B cell (primary cell): ENCODE results near the gene DCLK1. TPM values are rescaled to one million over a fixed set of nuclear protein-coding genes. Genes with fewer than 3 reads are reported as not detected.

Source experiments
- ATAC-seq: fragments of 200-7000 bp; cut with Tn5 transposase; one replicate; pipeline ENCODE4 v1.10.0; 2021; ENCODE audit warnings: low read depth, mild to moderate bottlenecking, moderate number of reproducible peaks, moderate library complexity
- CTCF ChIA-PET: fragments of 350-600 bp; sonication (Branson Sonifier 250); formaldehyde crosslinking; loops from one replicate; lab custom pipeline; 2021; ENCODE audit warnings: antibody characterized with exemption, inconsistent platforms; lab: Charles Lee
- POLR2A ChIA-PET: fragments of 350-600 bp; sonication (Branson Sonifier 250); formaldehyde crosslinking; loops from one replicate; lab custom pipeline; 2021; ENCODE audit warnings: antibody characterized with exemption; lab: Charles Lee
- DNase-seq: peaks from one replicate; pipeline ENCODE4 v3.0.0; 2013
- H2AFZ ChIP-seq: 2 replicates; pipeline ENCODE4 v1.6.1; 2012; ENCODE audit warnings: mild to moderate bottlenecking, low read depth, low read length; ENCODE audit not compliant: insufficient read depth, poor library complexity, severe bottlenecking
- H3K27ac ChIP-seq, 2 donors: 1 replicate in 1 of 2; 2 replicates in 1 of 2; pipeline ENCODE4 v1.5.1; 2012 to 2013; ENCODE audit warnings: low read length in 2 of 2, mild to moderate bottlenecking in 2 of 2, moderate library complexity in 1 of 2
- H3K27me3 ChIP-seq, 4 experiments: fragments of 200-600 bp in 1 of 4; sonication (generic) in 1 of 4; replicated peaks in 1 of 4; 1 replicate in 2 of 4; 2 replicates in 2 of 4; pipeline versions ENCODE4 v1.6.1 to v1.7.0; 2013 to 2016; ENCODE audit warnings: low read length in 3 of 4, mild to moderate bottlenecking in 2 of 4, mixed read lengths in 1 of 4, moderate library complexity in 1 of 4; ENCODE audit not compliant: insufficient read depth in 4 of 4, control insufficient read depth in 3 of 4; ENCODE audit errors: control extremely low read depth in 1 of 4
- H3K36me3 ChIP-seq, 2 experiments: replicated peaks in 1 of 2; 1 replicate in 1 of 2; 2 replicates in 1 of 2; pipeline versions ENCODE4 v1.6.1 to v1.7.1; 2013; ENCODE audit warnings: low read length in 1 of 2; ENCODE audit not compliant: insufficient read depth in 2 of 2, control insufficient read depth in 1 of 2; ENCODE audit errors: control extremely low read depth in 1 of 2, extremely low read depth in 1 of 2
- H3K4me1 ChIP-seq, 2 donors: fragments of 200-600 bp in 1 of 2; sonication (generic) in 1 of 2; 1 replicate in 1 of 2; 2 replicates in 1 of 2; pipeline versions ENCODE4 v1.5.1 to v1.6.1; 2013 to 2017; ENCODE audit warnings: low read length in 2 of 2; ENCODE audit not compliant: control insufficient read depth in 2 of 2, insufficient read depth in 2 of 2
- H3K4me2 ChIP-seq: replicated peaks from 2 replicates; pipeline ENCODE3; 2012; ENCODE audit warnings: mild to moderate bottlenecking, low read depth, low read length; ENCODE audit not compliant: poor library complexity, severe bottlenecking
- H3K4me3 ChIP-seq, 5 experiments: fragments of 200-600 bp in 1 of 5; sonication (generic) in 1 of 5; 1 replicate in 3 of 5; 2 replicates in 2 of 5; pipeline versions ENCODE4 v1.5.1 to v1.7.0; 2011 to 2016; ENCODE audit warnings: low read length in 4 of 5, mild to moderate bottlenecking in 4 of 5, low read depth in 2 of 5, control low read depth in 1 of 5, moderate library complexity in 1 of 5; ENCODE audit not compliant: insufficient read depth in 1 of 5; ENCODE audit errors: control extremely low read depth in 1 of 5, extremely low read depth in 1 of 5
- H3K79me2 ChIP-seq: fragments of 200-600 bp; sonication (generic); one replicate; pipeline ENCODE4 v1.6.0; 2016; ENCODE audit warnings: low read length; ENCODE audit not compliant: control insufficient read depth, insufficient read depth
- H3K9ac ChIP-seq: fragments of 200-600 bp; sonication (generic); 2 replicates; pipeline ENCODE4 v1.6.1; 2017; ENCODE audit warnings: mild to moderate bottlenecking, low read length, moderate library complexity
- H3K9me3 ChIP-seq, 3 donors: one replicate each; pipeline versions ENCODE4 v1.6.1 to v1.7.1; 2013; ENCODE audit warnings: low read length in 2 of 3; ENCODE audit not compliant: control insufficient read depth in 2 of 3, insufficient read depth in 1 of 3; ENCODE audit errors: control extremely low read depth in 1 of 3
- H4K20me1 ChIP-seq: 2 replicates; pipeline ENCODE4 v1.6.0; 2012; ENCODE audit warnings: mild to moderate bottlenecking, low read length; ENCODE audit not compliant: insufficient read depth, control insufficient read depth, poor library complexity, severe bottlenecking
- H3K27ac Mint-ChIP-seq: one replicate; pipeline ENCODE4 v1.8.0; 2021; ENCODE audit warnings: mixed read lengths
- H3K27me3 Mint-ChIP-seq: one replicate; pipeline ENCODE4 v1.8.0; 2021; ENCODE audit warnings: mixed read lengths
- H3K4me1 Mint-ChIP-seq: one replicate; pipeline ENCODE4 v1.8.0; 2021; ENCODE audit warnings: mixed read lengths
- H3K4me3 Mint-ChIP-seq: one replicate; pipeline ENCODE4 v1.8.0; 2021; ENCODE audit warnings: mixed read lengths
- H3K9me3 Mint-ChIP-seq: one replicate; pipeline ENCODE4 v1.8.0; 2022; ENCODE audit warnings: mixed read lengths; ENCODE audit not compliant: insufficient read depth
- CTCF ChIP-seq: fragments of 200-600 bp; IDR thresholded peaks from one replicate; pipeline ENCODE4 v1.8.0; 2022; ENCODE audit warnings: antibody characterized with exemption, mild to moderate bottlenecking
- EZH2 ChIP-seq: IDR thresholded peaks from 2 replicates; pipeline ENCODE4 v1.6.1; 2012; ENCODE audit warnings: borderline replicate concordance, low read depth, mild to moderate bottlenecking, moderate library complexity, low read length; ENCODE audit not compliant: insufficient read depth, poor library complexity, severe bottlenecking
- WGBS: methylation state at CpG from one replicate; pipeline ENCODE4 v1.1.5; 2013; ENCODE audit warnings: missing lambda C conversion rate; ENCODE audit not compliant: insufficient coverage; 5-methylcytosine and 5-hydroxymethylcytosine counted together
- intact Hi-C: fragments of 100-400 bp; cut with micrococcal nuclease; formaldehyde crosslinking; loops from one replicate; pipeline ENCODE4 v1.10.0; 2022
- polyA plus RNA-seq: library from polyadenylated mRNA; depleted of rRNA; stranded (reverse); fragments of >200 nt; gene quantifications from 2 replicates; pipeline ENCODE4 v1.2.3, GENCODE V29; 2012
- total RNA-seq, 2 donors: library from RNA; stranded (reverse); fragments of 120-200 nt in 1 of 2; gene quantifications; 1 replicate in 1 of 2; 2 replicates in 1 of 2; pipeline versions ENCODE4 v1.2.3 to v1.2.4, GENCODE V29; 2013 to 2022

The DCLK1 gene
- total and polyA plus RNA-seq, 2 donors (not counting 1 experiment from before 2014, with no cell fraction given): not detected

DNA sequence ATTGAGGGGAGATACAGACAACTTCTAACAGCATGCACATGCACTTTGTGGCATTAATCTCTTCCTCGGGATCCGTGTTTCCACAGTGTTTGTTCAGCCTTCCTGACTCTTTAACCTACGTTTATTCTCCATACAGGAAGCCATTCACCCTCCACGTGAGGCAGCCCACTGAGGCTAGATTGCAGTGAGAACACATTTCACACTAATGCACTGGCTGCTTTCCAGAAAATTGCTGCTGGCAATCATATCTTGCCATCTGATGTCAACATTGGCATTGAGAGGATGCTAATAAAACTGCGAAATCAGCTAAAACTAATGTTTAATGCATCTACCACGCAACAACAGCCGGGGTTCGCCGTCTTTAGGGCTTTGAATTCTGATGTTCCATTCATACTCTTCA is 30.0 kb downstream of the DCLK1 start:
- POLR2A ChIA-PET: no interaction called here
- no peak overlapping the region for H3K27ac ChIP-seq

DNA sequence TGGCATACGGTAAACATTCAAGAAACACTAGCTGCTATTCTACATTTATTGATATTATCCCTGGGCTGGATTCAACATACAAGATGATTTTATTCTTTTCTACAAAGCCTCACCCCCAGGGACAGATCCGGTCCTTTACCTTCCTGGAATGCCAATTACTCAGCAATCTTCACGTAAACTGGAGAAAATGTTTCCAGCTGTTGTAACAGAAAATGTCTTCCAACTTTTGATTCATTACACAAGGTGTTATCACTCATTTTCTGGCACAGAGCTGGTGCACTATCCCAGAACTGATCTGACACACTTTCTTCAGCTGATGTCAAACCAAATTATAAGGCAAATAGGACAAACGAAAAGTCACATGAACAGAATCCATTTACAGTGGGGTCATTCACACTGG is 33.1 kb downstream of the DCLK1 start:
- no peaks in the 10 kb centered on the region for H3K79me2 ChIP-seq
- WGBS: 78% methylated on average over 2 of the region's 4 CpGs
- Mint-ChIP-seq H3K4me1 (no peaks in the 10 kb centered on the region), H3K9me3 (no peaks in the 10 kb centered on the region), H3K27me3 (no peaks in the 10 kb centered on the region), H3K27ac (no peak overlapping the region), H3K4me3 (no peak overlapping the region)
- DNase-seq: no peak
- no peak overlapping the region for H3K4me3 ChIP-seq
- TF ChIP-seq CTCF (no peak), EZH2 (no peak)
- H3K9ac ChIP-seq: no peak overlapping the region
- no peaks in the 10 kb centered on the region for H3K36me3 ChIP-seq
- peaks cover 0 to 6% (median 0%) of the 10 kb centered on the region in 3 donors for H3K9me3 ChIP-seq
- no peaks in the 10 kb centered on the region for H4K20me1 ChIP-seq
- no peak for ATAC-seq
- H2AFZ ChIP-seq: no peak overlapping the region
- CTCF ChIA-PET: no interaction called here
- intact Hi-C loops: no loop called here
- H3K27ac ChIP-seq: no peak overlapping the region
- POLR2A ChIA-PET: no interaction called here
- no peaks in the 10 kb centered on the region for H3K4me1 ChIP-seq
- no peaks in the 10 kb centered on the region for H3K27me3 ChIP-seq
- H3K4me2 ChIP-seq: no peak overlapping the region

More for the DNA sequence above, 30.0 kb downstream of the DCLK1 start:
- Mint-ChIP-seq H3K27me3 (no peaks in the 10 kb centered on the region), H3K9me3 (no peaks in the 10 kb centered on the region), H3K4me3 (no peak overlapping the region), H3K27ac (no peak overlapping the region), H3K4me1 (no peaks in the 10 kb centered on the region)
- no peak overlapping the region for H2AFZ ChIP-seq
- H3K27me3 ChIP-seq: no peaks in the 10 kb centered on the region
- WGBS: 74% methylated on average over 6 of the region's 9 CpGs
- H3K4me2 ChIP-seq: no peak overlapping the region
- no peak overlapping the region for H3K9ac ChIP-seq
- no peaks in the 10 kb centered on the region for H3K79me2 ChIP-seq
- no peak for DNase-seq
- TF ChIP-seq CTCF (no peak), EZH2 (no peak)
- no peak for ATAC-seq
- no peaks in the 10 kb centered on the region for H3K4me1 ChIP-seq
- intact Hi-C loops: no loop called here
- peaks cover 0 to 6% (median 0%) of the 10 kb centered on the region in 3 donors for H3K9me3 ChIP-seq
- CTCF ChIA-PET: no interaction called here
- no peaks in the 10 kb centered on the region for H4K20me1 ChIP-seq
- H3K36me3 ChIP-seq: no peaks in the 10 kb centered on the region
- H3K4me3 ChIP-seq: no peak overlapping the region
